CD4-positive, alpha-beta T cell treated with Interleukin-15 for 4 hours (primary cell): ENCODE results near the gene SLC47A1.
"Not testable (repeated sequence)": the region's sequence is repeated elsewhere in the genome, so short reads cannot be mapped to it uniquely, and the experiment has no call there.

Experiments used
- DNase-seq: peaks from one replicate; pipeline ENCODE4 v3.0.0-alpha.2; 2020; ENCODE audit warnings: low spot score

SLC47A1 gene

GRCh38 chr17:19555746-19556145 lies 22.1 kb downstream of the SLC47A1 start:
- no peak for DNase-seq

GRCh38 chr17:19558946-19559345 lies 25.3 kb downstream of the SLC47A1 start:
- DNase-seq = no peak

GRCh38 chr17:19561697-19562318 lies 28.2 kb downstream of the SLC47A1 start:
- DNase-seq = no peak

GRCh38 chr17:19565817-19566575 lies 32.3 kb downstream of the SLC47A1 start:
- no peak for DNase-seq

- DNase-seq = no peak
These were observed 33.8 kb downstream of the SLC47A1 start for GRCh38 chr17:19567216-19568015.

GRCh38 chr17:19568016-19568350 lies 34.3 kb downstream of the SLC47A1 start:
- DNase-seq = no peak

- DNase-seq = no peak
These were observed 36.3 kb downstream of the SLC47A1 start for GRCh38 chr17:19569785-19570543.

GRCh38 chr17:19570544-19571062 lies 36.9 kb downstream of the SLC47A1 start:
- no peak for DNase-seq

- no peak for DNase-seq
These were observed 39.4 kb downstream of the SLC47A1 start for GRCh38 chr17:19573075-19573474.

- no peak for DNase-seq
These were observed 41.3 kb downstream of the SLC47A1 start for GRCh38 chr17:19574956-19575355.

GRCh38 chr17:19578545-19578944 lies 44.9 kb downstream of the SLC47A1 start:
- DNase-seq = no peak

- DNase-seq = no peak
These were observed 45.6 kb downstream of the SLC47A1 start for GRCh38 chr17:19579192-19579761.

GRCh38 chr17:19579867-19580565 lies 46.4 kb downstream of the SLC47A1 start:
- DNase-seq = no peak

- not testable (repeated sequence) for DNase-seq
These were observed 46.9 kb downstream of the SLC47A1 start for GRCh38 chr17:19580566-19580920.

- DNase-seq = not testable (repeated sequence)
These were observed 48.5 kb downstream of the SLC47A1 start for GRCh38 chr17:19582152-19582551.

GRCh38 chr17:19583871-19584270 lies 50.2 kb downstream of the SLC47A1 start:
- no peak for DNase-seq

- no peak for DNase-seq
These were observed 56.8 kb downstream of the SLC47A1 start for GRCh38 chr17:19590451-19590850.

- DNase-seq = no peak
These were observed 57.4 kb downstream of the SLC47A1 start for GRCh38 chr17:19590912-19591551.

GRCh38 chr17:19592316-19592715 lies 58.7 kb downstream of the SLC47A1 start:
- DNase-seq = no peak

- DNase-seq = no peak
These were observed 63.2 kb downstream of the SLC47A1 start for GRCh38 chr17:19596869-19597268.

- DNase-seq = no peak
These were observed 76.7 kb downstream of the SLC47A1 start for GRCh38 chr17:19610311-19610710.
